HCT116 (cell line): ENCODE results near the gene TFE3. TPM values are rescaled to one million over a fixed set of nuclear protein-coding genes. Genes with fewer than 3 reads are reported as not detected.

Source experiments
- ATAC-seq: fragments of 200-7000 bp; cut with Tn5 transposase; 2 replicates; pipeline ENCODE4 v1.9.1; 2020; ENCODE audit warnings: mild to moderate bottlenecking, moderate library complexity
- BruUV-seq: library from RNA; stranded (reverse); fragments of 400-500 nt; replicated peaks from 2 replicates; lab custom pipeline; 2021; lab: Mats Ljungman, UMichigan
- CTCF ChIA-PET: fragments of 300-600 bp; sonication (Branson Sonifier 250); formaldehyde crosslinking; loops from one replicate; lab custom pipeline; 2021; ENCODE audit warnings: antibody characterized with exemption; lab: Charles Lee
- POLR2A ChIA-PET: fragments of 300-600, 350-600 bp; sonication (Branson Sonifier 250); formaldehyde crosslinking; loops from one replicate; lab custom pipeline; 2021; ENCODE audit warnings: antibody characterized with exemption; lab: Charles Lee
- RAD21 ChIA-PET, 2 experiments: fragments of 300-600 bp; sonication (Branson Sonifier 250); formaldehyde crosslinking; loops; one replicate each; lab custom pipeline; 2023; ENCODE audit warnings: low total read pairs in 2 of 2; ENCODE audit not compliant: uncharacterized antibody in 2 of 2, unreplicated experiment in 2 of 2, low non-redundant PET in 1 of 2; lab: Charles Lee
- DNase-seq: peaks from one replicate; pipeline ENCODE4 v3.0.0-alpha.2; 2010; ENCODE audit warnings: low read depth, low spot score
- H2AFZ ChIP-seq: fragments of 200-600 bp; shearing (Covaris generic), sonication (generic); 2 replicates; pipeline ENCODE4 v1.6.1; 2017; ENCODE audit warnings: low read depth, mixed run types, mixed read lengths, antibody characterized with exemption, low read length; ENCODE audit not compliant: poor library complexity, severe bottlenecking
- H3K27ac ChIP-seq: 2 replicates; pipeline ENCODE4 v1.5.1; 2012; ENCODE audit warnings: low read depth, low read length
- H3K27me3 ChIP-seq: fragments of 200-600 bp; sonication (generic); 2 replicates; pipeline ENCODE4 v1.6.1; 2016; ENCODE audit warnings: mixed run types, low read length, mixed read lengths; ENCODE audit not compliant: insufficient read depth
- H3K36me3 ChIP-seq, 2 experiments: fragments of 200-500 bp in 1 of 2; fragments of 200-600 bp in 1 of 2; sonication (Bioruptor generic) in 1 of 2; sonication (generic) in 1 of 2; 2 replicates each; pipeline versions ENCODE4 v1.5.1 to v1.6.1; 2014 to 2016; ENCODE audit warnings: low read length in 2 of 2, inconsistent platforms in 1 of 2, mixed read lengths in 1 of 2, mixed run types in 1 of 2; ENCODE audit not compliant: insufficient read depth in 2 of 2, control insufficient read depth in 1 of 2
- H3K4me1 ChIP-seq, 2 experiments: fragments of 200-600 bp in 1 of 2; sonication (generic) in 1 of 2; 2 replicates each; pipeline versions ENCODE4 v1.5.1 to v1.6.1; 2012 to 2017; ENCODE audit warnings: low read length in 2 of 2, inconsistent platforms in 1 of 2, mild to moderate bottlenecking in 1 of 2, mixed read lengths in 1 of 2, mixed run types in 1 of 2, moderate library complexity in 1 of 2; ENCODE audit not compliant: insufficient read depth in 2 of 2, control insufficient read depth in 1 of 2
- H3K4me2 ChIP-seq: fragments of 200-600 bp; sonication (generic); 2 replicates; pipeline ENCODE4 v1.6.1; 2017; ENCODE audit warnings: mixed run types, low read length, mixed read lengths
- H3K4me3 ChIP-seq, 2 experiments: fragments of 200-600 bp in 1 of 2; sonication (generic) in 1 of 2; replicated peaks in 1 of 2; 2 replicates each; pipeline ENCODE4 v1.5.1; 2011 to 2016; ENCODE audit warnings: low read length in 2 of 2, control low read depth in 1 of 2, low read depth in 1 of 2, mild to moderate bottlenecking in 1 of 2, mixed read lengths in 1 of 2, mixed run types in 1 of 2
- H3K79me2 ChIP-seq: fragments of 200-600 bp; sonication (generic); 2 replicates; pipeline ENCODE4 v1.6.1; 2017; ENCODE audit warnings: mild to moderate bottlenecking, mixed run types, low read length, moderate library complexity, mixed read lengths; ENCODE audit not compliant: insufficient read depth
- H3K9ac ChIP-seq: fragments of 200-600 bp; sonication (generic); 2 replicates; pipeline ENCODE4 v1.6.1; 2016; ENCODE audit warnings: low read length, mixed read lengths
- H3K9me2 ChIP-seq: fragments of 200-600 bp; sonication (generic), shearing (Covaris generic); 2 replicates; pipeline ENCODE4 v1.6.1; 2017; ENCODE audit warnings: mixed run types, mild to moderate bottlenecking, moderate library complexity; ENCODE audit not compliant: insufficient read depth
- H3K9me3 ChIP-seq, 2 experiments: fragments of 200-500 bp in 1 of 2; fragments of 200-600 bp in 1 of 2; sonication (Bioruptor generic) in 1 of 2; sonication (generic) in 1 of 2; 2 replicates each; pipeline ENCODE4 v1.6.1; 2014 to 2017; ENCODE audit warnings: low read length in 2 of 2, mixed read lengths in 2 of 2, inconsistent platforms in 1 of 2, low read depth in 1 of 2, mild to moderate bottlenecking in 1 of 2, mixed run types in 1 of 2, moderate library complexity in 1 of 2; ENCODE audit not compliant: control insufficient read depth in 1 of 2, insufficient read depth in 1 of 2
- H4K20me1 ChIP-seq: fragments of 200-600 bp; sonication (generic), shearing (Covaris generic); 2 replicates; pipeline ENCODE4 v1.6.1; 2017; ENCODE audit warnings: mixed run types, mild to moderate bottlenecking, moderate library complexity; ENCODE audit not compliant: insufficient read depth
- ATF3 ChIP-seq: IDR thresholded peaks from 2 replicates; pipeline ENCODE4 v1.6.1; 2012
- CBX3 ChIP-seq: IDR thresholded peaks from 2 replicates; pipeline ENCODE4 v1.6.1; 2012; ENCODE audit warnings: low read depth
- CTCF ChIP-seq, 3 experiments: fragments of 200-600 bp in 1 of 3; sonication (generic) in 1 of 3; IDR thresholded peaks in 2 of 3; conservative IDR thresholded peaks in 1 of 3; 2 replicates each; pipeline ENCODE4 v1.5.1; 2012 to 2017; ENCODE audit warnings: low read depth in 2 of 3, low read length in 2 of 3, antibody characterized with exemption in 1 of 3, borderline replicate concordance in 1 of 3, control low read depth in 1 of 3, mild to moderate bottlenecking in 1 of 3, mixed read lengths in 1 of 3, mixed run types in 1 of 3, moderate library complexity in 1 of 3; ENCODE audit not compliant: insufficient read depth in 1 of 3
- EGR1 ChIP-seq: IDR thresholded peaks from 2 replicates; pipeline ENCODE4 v1.6.1; 2012; ENCODE audit warnings: low read depth
- EZH2 ChIP-seq: fragments of 200-600 bp; sonication (generic); IDR thresholded peaks from 2 replicates; pipeline ENCODE4 v1.6.1; 2017; ENCODE audit warnings: antibody characterized with exemption, mixed run types
- EZH2phosphoT487 ChIP-seq: fragments of 200-600 bp; IDR thresholded peaks from 2 replicates; pipeline ENCODE4 v1.6.1; 2018; ENCODE audit warnings: antibody characterized with exemption, borderline replicate concordance
- FOSL1 ChIP-seq: IDR thresholded peaks from 2 replicates; pipeline ENCODE4 v1.6.1; 2012; ENCODE audit warnings: low read depth
- JUND ChIP-seq: IDR thresholded peaks from 2 replicates; pipeline ENCODE4 v1.6.1; 2012
- MAX ChIP-seq: IDR thresholded peaks from 2 replicates; pipeline ENCODE4 v1.6.1; 2012
- POLR2A ChIP-seq: IDR thresholded peaks from 2 replicates; pipeline ENCODE4 v1.7.0; 2011; ENCODE audit warnings: borderline replicate concordance; ENCODE audit not compliant: insufficient read depth, insufficient read length; ENCODE audit errors: extremely low read depth
- POLR2AphosphoS5 ChIP-seq: IDR thresholded peaks from 2 replicates; pipeline ENCODE4 v1.6.1; 2011; ENCODE audit warnings: mild to moderate bottlenecking, low read depth, low read length, moderate library complexity
- SIN3A ChIP-seq: IDR thresholded peaks from 2 replicates; pipeline ENCODE4 v1.6.1; 2012; ENCODE audit warnings: low read depth
- SP1 ChIP-seq: IDR thresholded peaks from 2 replicates; pipeline ENCODE4 v1.6.1; 2012; ENCODE audit warnings: low read depth
- SRF ChIP-seq: IDR thresholded peaks from 2 replicates; pipeline ENCODE4 v1.6.1; 2012; ENCODE audit warnings: low read depth
- TCF7L2 ChIP-seq: IDR thresholded peaks from 2 replicates; pipeline ENCODE4 v1.7.0; 2011; ENCODE audit warnings: borderline replicate concordance, inconsistent platforms; ENCODE audit not compliant: insufficient read depth, insufficient read length; ENCODE audit errors: extremely low read depth
- YY1 ChIP-seq: IDR thresholded peaks from 2 replicates; pipeline ENCODE4 v1.6.1; 2011; ENCODE audit warnings: low read length, low read depth, moderate library complexity, mild to moderate bottlenecking; ENCODE audit not compliant: insufficient replicate concordance; ENCODE audit errors: extremely low read depth
- ZBTB33 ChIP-seq: IDR thresholded peaks from 2 replicates; pipeline ENCODE4 v1.6.1; 2011; ENCODE audit warnings: mild to moderate bottlenecking, low read length, moderate library complexity; ENCODE audit not compliant: insufficient replicate concordance; ENCODE audit errors: extremely low read depth
- ZFX ChIP-seq: fragments of 450-650 bp; IDR thresholded peaks from 2 replicates; pipeline ENCODE4 v1.6.1; 2017
- ZNF274 ChIP-seq: fragments of 200-500 bp; sonication (Bioruptor generic); IDR thresholded peaks from 2 replicates; pipeline ENCODE4 v1.6.1; 2014; ENCODE audit warnings: mild to moderate bottlenecking, low read depth, low read length, inconsistent platforms
- intact Hi-C: fragments of 100-400 bp; cut with micrococcal nuclease; formaldehyde crosslinking; loops from 2 replicates; pipeline ENCODE4 v1.10.0; 2022
- total RNA-seq: library from RNA; stranded (reverse); gene quantifications from one replicate; pipeline ENCODE4 v1.2.1, GENCODE V29; 2021; ENCODE audit not compliant: unreplicated experiment

Gene TFE3
- total RNA-seq, 1 experiment from 2014 or later: 17.1 TPM

GRCh38 chrX:49089553-49089952 is 46.4 kb upstream of the TFE3 start:
- no TSS peak for BruUV-seq
- Histone ChIP-seq H3K4me3 (no peak overlapping the region), H3K9me3 (no peaks in the 10 kb centered on the region), H3K9me2 (no peaks in the 10 kb centered on the region), H3K4me2 (no peak overlapping the region), H3K9ac (no peak overlapping the region), H3K79me2 (no peaks in the 10 kb centered on the region), H4K20me1 (no peaks in the 10 kb centered on the region), H3K4me1 (peaks cover 0 to 4% of the 10 kb centered on the region in 2 experiments; a peak in 2 of 4 replicates), H3K27me3 (no peaks in the 10 kb centered on the region), H3K27ac (no peak overlapping the region), H3K36me3 (no peaks in the 10 kb centered on the region), H2AFZ (no peak overlapping the region)
- DNase-seq (no peak), ATAC-seq (no peak)
- intact Hi-C loops: no loop called here
- TF ChIP-seq TCF7L2 (no peak), ZBTB33 (no peak), ATF3 (no peak), CTCF (IDR thresholded peaks at IDR 0.05 in 2 of 3, conservative IDR thresholded peaks at IDR 0.05 in 1 of 3; ENCODE audit: borderline replicate concordance in 1 of 3, insufficient read depth in 1 of 3, low read depth in 2 of 3, low read length in 2 of 3) (no peak), POLR2A (no peak), ZFX (no peak), SIN3A (no peak), MAX (no peak), EGR1 (no peak), FOSL1 (no peak), YY1 (no peak), SRF (no peak), ZNF274 (no peak), POLR2AphosphoS5 (no peak), EZH2 (no peak), SP1 (no peak), CBX3 (no peak), EZH2phosphoT487 (no peak), JUND (no peak)
- ChIA-PET RAD21 (no interaction called here), POLR2A (interaction anchor here (1.1 kb wide), 1 partner anchor 101 kb away, joined by 4 read pairs; no protein-coding TSS in a partner anchor), CTCF (no interaction called here)
